HG03196 (cell line): Measurements from ENCODE around the gene INTS6.

Experiments used
- ATAC-seq: cut with Tn5 transposase; IDR thresholded peaks from one replicate; pipeline ENCODE4 v1.9.1; 2021; ENCODE audit not compliant: unreplicated experiment

Gene INTS6

GRCh38 chr13:51347099-51347498 lies 105.7 kb downstream of the INTS6 start:
- no peak for ATAC-seq

GRCh38 chr13:51346397-51346796 lies 106.4 kb downstream of the INTS6 start:
- ATAC-seq: no peak

- ATAC-seq: no peak
Observed at GRCh38 chr13:51343475-51343874, 109.4 kb downstream of the INTS6 start.

GRCh38 chr13:51342706-51343105 lies 110.1 kb downstream of the INTS6 start:
- no peak for ATAC-seq

- no peak for ATAC-seq
Observed at GRCh38 chr13:51341791-51342190, 111.0 kb downstream of the INTS6 start.

GRCh38 chr13:51341232-51341631 lies 111.6 kb downstream of the INTS6 start:
- no peak for ATAC-seq

- ATAC-seq: no peak
Observed at GRCh38 chr13:51339952-51340732, 112.7 kb downstream of the INTS6 start.

- no peak for ATAC-seq
Observed at GRCh38 chr13:51339354-51339753, 113.5 kb downstream of the INTS6 start, which contains the start of gene SERPINE3. TSS of gene SERPINE3 (plus strand) at chr13:51339691. CDS start at chr13:51341092, 1,401 bp downstream.

- no peak for ATAC-seq
Observed at GRCh38 chr13:51336746-51337145, 116.1 kb downstream of the INTS6 start.

GRCh38 chr13:51333826-51334225 lies 119.0 kb downstream of the INTS6 start:
- ATAC-seq: no peak

GRCh38 chr13:51333421-51333820 lies 119.4 kb downstream of the INTS6 start:
- ATAC-seq: no peak

GRCh38 chr13:51332566-51333361 lies 120.1 kb downstream of the INTS6 start:
- ATAC-seq: no peak

GRCh38 chr13:51331354-51331861 lies 121.4 kb downstream of the INTS6 start:
- no peak for ATAC-seq

GRCh38 chr13:51330791-51331190 lies 122.0 kb downstream of the INTS6 start:
- ATAC-seq: no peak

- ATAC-seq: no peak
Observed at GRCh38 chr13:51329606-51330005, 123.2 kb downstream of the INTS6 start.

GRCh38 chr13:51328488-51328887 lies 124.3 kb downstream of the INTS6 start:
- no peak for ATAC-seq

- ATAC-seq: no peak
Observed at GRCh38 chr13:51327961-51328360, 124.9 kb downstream of the INTS6 start.

GRCh38 chr13:51326777-51327176 lies 126.1 kb downstream of the INTS6 start:
- no peak for ATAC-seq

- no peak for ATAC-seq
Observed at GRCh38 chr13:51325837-51326236, 127.0 kb downstream of the INTS6 start.

- ATAC-seq: no peak
Observed at GRCh38 chr13:51324714-51325420, 128.0 kb downstream of the INTS6 start.

- no peak for ATAC-seq
Observed at GRCh38 chr13:51323824-51324511, 128.9 kb downstream of the INTS6 start.
